HT-29 (cell line): ENCODE data around the gene SNRNP35. TPM values are rescaled to one million over a fixed set of nuclear protein-coding genes. Genes with fewer than 3 reads are reported as not detected.

Experiments
- small RNA-seq: library from RNA; depleted of rRNA; stranded (forward); fragments of <200 nt; gene quantifications from one replicate; pipeline ENCODE3, GENCODE V24; 2014
- total RNA-seq: library from RNA; depleted of rRNA; stranded (reverse); fragments of >200 nt; shearing (Covaris generic); gene quantifications from 2 replicates; pipeline ENCODE4 v1.2.3, GENCODE V29; 2014; rRNA removed

The SNRNP35 gene
- total RNA-seq, 1 experiment from 2014 or later, result 18.3 TPM

Small RNAs within 50 kb of the gene (small RNA-seq; reads per million reads assigned to genes)
- gene AC145423.2, result not detected

Other genes with a start within 250 kb of the SNRNP35 start
- gene MPHOSPH9, start 225.0 kb upstream of the SNRNP35 start, total RNA-seq, result 30.2 and 34.3 TPM in 2 replicates
- 11.8 and 15.6 TPM in 2 replicates for gene MTRFR, start 224.7 kb upstream of the SNRNP35 start, total RNA-seq
- gene CDK2AP1, start 186.3 kb upstream of the SNRNP35 start, total RNA-seq, result 76.1 and 81.6 TPM in 2 replicates
- 10.7 and 13.6 TPM in 2 replicates for gene SBNO1, start 93.3 kb upstream of the SNRNP35 start, total RNA-seq
- 47.6 and 62.4 TPM in 2 replicates for gene KMT5A, start 74.0 kb upstream of the SNRNP35 start, total RNA-seq
- 2.0 and 2.9 TPM in 2 replicates for gene RILPL2, start 21.5 kb upstream of the SNRNP35 start, total RNA-seq
- 1.7 and 2.4 TPM in 2 replicates for gene RILPL1, start 75.6 kb downstream of the SNRNP35 start, total RNA-seq
- gene TMED2, start 126.4 kb downstream of the SNRNP35 start, total RNA-seq, result 255 and 282 TPM in 2 replicates
- 33.6 and 43.0 TPM in 2 replicates for gene DDX55, start 144.0 kb downstream of the SNRNP35 start, total RNA-seq
- gene EIF2B1, start 175.5 kb downstream of the SNRNP35 start, total RNA-seq, result 54.2 and 56.5 TPM in 2 replicates
- 10.7 and 13.1 TPM in 2 replicates for gene GTF2H3, start 175.7 kb downstream of the SNRNP35 start, total RNA-seq
- 6.1 and 6.6 TPM in 2 replicates for gene TCTN2, start 213.0 kb downstream of the SNRNP35 start, total RNA-seq